ENCODE data around the gene B9D1.
"Not testable (repeated sequence)": the region's sequence is repeated elsewhere in the genome, so short reads cannot be mapped to it uniquely, and the experiment has no call there.

B9D1 gene

GRCh38 chr17:19357351-19357750 is 5.2 kb downstream of the B9D1 start:
- DNase-seq: no peak

- DNase-seq: no peak
Observed at GRCh38 chr17:19354748-19355147, 7.8 kb downstream of the B9D1 start.

GRCh38 chr17:19353401-19353800 is 9.1 kb downstream of the B9D1 start:
- not testable (repeated sequence) for DNase-seq

GRCh38 chr17:19348806-19349205 is 13.7 kb downstream of the B9D1 start:
- DNase-seq: no peak

- DNase-seq: no peak
Observed at GRCh38 chr17:19348081-19348650, 14.4 kb downstream of the B9D1 start.

GRCh38 chr17:19347323-19348080 is 15.0 kb downstream of the B9D1 start:
- no peak for DNase-seq

GRCh38 chr17:19346351-19347255 is 15.9 kb downstream of the B9D1 start:
- no peak for DNase-seq

GRCh38 chr17:19345486-19346350 is 16.8 kb downstream of the B9D1 start:
- DNase-seq: no peak

GRCh38 chr17:19345067-19345460 is 17.5 kb downstream of the B9D1 start:
- no peak for DNase-seq

- no peak for DNase-seq
Observed at GRCh38 chr17:19344311-19345066, 18.0 kb downstream of the B9D1 start.

GRCh38 chr17:19343671-19344151 is 18.8 kb downstream of the B9D1 start:
- DNase-seq: no peak

GRCh38 chr17:19343256-19343630 is 19.3 kb downstream of the B9D1 start:
- DNase-seq: no peak

- DNase-seq: no peak
Observed at GRCh38 chr17:19342611-19343255, 19.8 kb downstream of the B9D1 start.

GRCh38 chr17:19341641-19342610 is 20.6 kb downstream of the B9D1 start:
- DNase-seq: no peak

GRCh38 chr17:19341211-19341631 is 21.3 kb downstream of the B9D1 start:
- DNase-seq: no peak

- no peak for DNase-seq
Observed at GRCh38 chr17:19339341-19339815, 23.1 kb downstream of the B9D1 start.

- DNase-seq: no peak
Observed at GRCh38 chr17:19338031-19338990, 24.2 kb downstream of the B9D1 start.

GRCh38 chr17:19337712-19338023 is 24.9 kb downstream of the B9D1 start:
- no peak for DNase-seq
